Activated CD8-positive, alpha-beta memory T cell treated with anti-CD3 and anti-CD28 coated beads, Interleukin-2, amount 50 U/mL, for 4 hours (primary cell): ENCODE measurements around the gene KIF5A.
"Not testable (repeated sequence)": the region's sequence is repeated elsewhere in the genome, so short reads cannot be mapped to it uniquely, and the experiment has no call there.

Experiments
- DNase-seq: peaks from one replicate; pipeline ENCODE4 v3.0.0-alpha.2; 2020

Gene KIF5A

GRCh38 chr12:57558864-57559263, 9.0 kb downstream of the KIF5A start:
- DNase-seq: no peak

- DNase-seq: no peak
Measured at GRCh38 chr12:57560516-57560915, 10.7 kb downstream of the KIF5A start.

- DNase-seq: not testable (repeated sequence)
Measured at GRCh38 chr12:57561117-57561516, 11.3 kb downstream of the KIF5A start.

- DNase-seq: no peak
Measured at GRCh38 chr12:57563358-57563757, 13.5 kb downstream of the KIF5A start.

- DNase-seq: no peak
Measured at GRCh38 chr12:57564178-57564740, 14.4 kb downstream of the KIF5A start.

- no peak for DNase-seq
Measured at GRCh38 chr12:57568838-57569237, 19.0 kb downstream of the KIF5A start.

- no peak for DNase-seq
Measured at GRCh38 chr12:57569858-57570257, 20.0 kb downstream of the KIF5A start.

GRCh38 chr12:57570438-57570837, 20.6 kb downstream of the KIF5A start:
- not testable (repeated sequence) for DNase-seq

GRCh38 chr12:57571926-57572762, 22.3 kb downstream of the KIF5A start:
- DNase-seq: no peak

- no peak for DNase-seq
Measured at GRCh38 chr12:57574795-57575194, 25.0 kb downstream of the KIF5A start.

- DNase-seq: no peak
Measured at GRCh38 chr12:57575771-57576612, 26.1 kb downstream of the KIF5A start.

GRCh38 chr12:57576613-57577160, 26.8 kb downstream of the KIF5A start:
- no peak for DNase-seq

- no peak for DNase-seq
Measured at GRCh38 chr12:57577981-57578758, 28.3 kb downstream of the KIF5A start.

- no peak for DNase-seq
Measured at GRCh38 chr12:57579011-57579410, 29.2 kb downstream of the KIF5A start.

GRCh38 chr12:57579677-57580465, 30.0 kb downstream of the KIF5A start:
- no peak for DNase-seq

- no peak for DNase-seq
Measured at GRCh38 chr12:57580466-57580795, 30.6 kb downstream of the KIF5A start.

GRCh38 chr12:57581802-57582201, 32.0 kb downstream of the KIF5A start:
- no peak for DNase-seq

GRCh38 chr12:57582440-57582839, 32.6 kb downstream of the KIF5A start:
- no peak for DNase-seq

- DNase-seq: peak; percentile 60
Measured at GRCh38 chr12:57583008-57583831, 33.4 kb downstream of the KIF5A start.

- no peak for DNase-seq
Measured at GRCh38 chr12:57584050-57584449, 34.2 kb downstream of the KIF5A start.

- DNase-seq: no peak
Measured at GRCh38 chr12:57584690-57585089, 34.8 kb downstream of the KIF5A start.
